GM13977 (cell line): ENCODE results near the gene NTSR1.

Experiments used
- DNase-seq: peaks from one replicate; pipeline ENCODE4 v3.0.0; 2012; ENCODE audit warnings: low spot score
- CTCF ChIP-seq: IDR thresholded peaks from 2 replicates; pipeline ENCODE4 v1.5.1; 2012; ENCODE audit warnings: mild to moderate bottlenecking, control low read depth; ENCODE audit not compliant: insufficient read depth; ENCODE audit errors: extremely low read depth, missing control alignments
- in situ Hi-C: fragments of 300-500 bp; cut with MboI; formaldehyde crosslinking; loops from one replicate; pipeline ENCODE4 v1.12.0; 2022; ENCODE audit warnings: low sequenced_read_pairs, low pct_unique_long_range_greater_than_20kb, mixed read lengths, inconsistent platforms; ENCODE audit not compliant: unreplicated experiment

The NTSR1 gene

GRCh38 chr20:62780204-62780603, 71.6 kb downstream of the NTSR1 start:
- no peak for TF ChIP-seq CTCF
- in situ Hi-C loops: no loop called here
- no peak for DNase-seq

GRCh38 chr20:62780696-62781095, 72.1 kb downstream of the NTSR1 start:
- no peak for DNase-seq
- in situ Hi-C loops: no loop called here
- no peak for TF ChIP-seq CTCF

GRCh38 chr20:62782149-62782892, 73.7 kb downstream of the NTSR1 start:
- no peak for TF ChIP-seq CTCF
- DNase-seq: no peak

GRCh38 chr20:62782893-62783278, 74.2 kb downstream of the NTSR1 start:
- DNase-seq: no peak
- no peak for TF ChIP-seq CTCF
- in situ Hi-C loops: no loop called here

More at GRCh38 chr20:62782149-62782892, 73.7 kb downstream of the NTSR1 start:
- in situ Hi-C loops: no loop called here

- in situ Hi-C loops: no loop called here
- DNase-seq: no peak
- TF ChIP-seq CTCF: no peak
These were observed 75.9 kb downstream of the NTSR1 start for GRCh38 chr20:62784497-62784896.

GRCh38 chr20:62785393-62785792, 76.8 kb downstream of the NTSR1 start:
- DNase-seq: no peak
- no peak for TF ChIP-seq CTCF
- in situ Hi-C loops: no loop called here
